K562 (cell line): Measurements from ENCODE around the gene PDLIM5. TPM values are rescaled to one million over a fixed set of nuclear protein-coding genes. Genes with fewer than 3 reads are reported as not detected.

Experiments used
- CREB1 ChIP-seq, 2 experiments: sonication (generic) in 1 of 2; formaldehyde crosslinking in 1 of 2; IDR thresholded peaks; 2 replicates each; pipeline versions ENCODE4 v1.6.1 to v1.8.0; 2012 to 2022; ENCODE audit warnings: inconsistent platforms in 1 of 2, mild to moderate bottlenecking in 1 of 2, missing genetic modification reagents in 1 of 2, moderate library complexity in 1 of 2
- CXXC5 ChIP-seq: fragments of 250-450 bp; sonication (Bioruptor Pico); IDR thresholded peaks from 2 replicates; pipeline ENCODE4 v1.8.0; 2022; ENCODE audit warnings: inconsistent platforms, mild to moderate bottlenecking, moderate library complexity
- DACH1 ChIP-seq: fragments of 450-650 bp; IDR thresholded peaks from 2 replicates; pipeline ENCODE4 v1.6.1; 2018; ENCODE audit not compliant: partially characterized antibody
- ELF1 ChIP-seq: fragments of 200-800 bp; sonication (Bioruptor generic); IDR thresholded peaks from 2 replicates; pipeline ENCODE4 v1.6.1; 2016; ENCODE audit warnings: missing genetic modification characterization, missing compliant biosample characterization
- FOXA3 ChIP-seq, 2 experiments: fragments of 450-650 bp in 1 of 2; sonication (generic) in 1 of 2; formaldehyde crosslinking; IDR thresholded peaks in 1 of 2; conservative IDR thresholded peaks in 1 of 2; 2 replicates each; pipeline versions ENCODE4 v1.4.0 to v1.8.0; 2020 to 2022; ENCODE audit warnings: mild to moderate bottlenecking in 2 of 2, missing genetic modification reagents in 1 of 2
- FOXJ2 ChIP-seq: fragments of 200-800 bp; sonication (Bioruptor generic); IDR thresholded peaks from 2 replicates; pipeline ENCODE4 v1.6.1; 2016; ENCODE audit warnings: missing genetic modification characterization, missing compliant biosample characterization
- HMGN3 ChIP-seq: IDR thresholded peaks from 2 replicates; pipeline ENCODE4 v1.6.1; 2011; ENCODE audit warnings: borderline replicate concordance, low read depth, mild to moderate bottlenecking, mixed read lengths, low read length; ENCODE audit not compliant: insufficient read length; ENCODE audit errors: extremely low read depth
- HNRNPLL ChIP-seq: fragments of 200-400 bp; formaldehyde crosslinking; IDR thresholded peaks from 2 replicates; pipeline ENCODE4 v1.6.1; 2017; ENCODE audit warnings: low read length, low read depth, mild to moderate bottlenecking; ENCODE audit not compliant: poor library complexity, severe bottlenecking
- HNRNPUL1 ChIP-seq: fragments of 200-400 bp; formaldehyde crosslinking; IDR thresholded peaks from 2 replicates; pipeline ENCODE4 v1.6.1; 2017; ENCODE audit warnings: low read length
- KDM1A ChIP-seq, 2 experiments: fragments of 450-650 bp; IDR thresholded peaks; 2 replicates each; pipeline ENCODE4 v1.6.1; 2016; ENCODE audit warnings: mild to moderate bottlenecking in 2 of 2
- NFXL1 ChIP-seq: fragments of 450-650 bp; formaldehyde crosslinking; IDR thresholded peaks from 2 replicates; pipeline ENCODE4 v1.4.0; 2021; ENCODE audit warnings: mild to moderate bottlenecking
- NR0B1 ChIP-seq: fragments of 450-650 bp; IDR thresholded peaks from one replicate; pipeline ENCODE4 v1.6.1; 2018; ENCODE audit warnings: mild to moderate bottlenecking, moderate library complexity; ENCODE audit not compliant: partially characterized antibody
- NR2C2 ChIP-seq, 2 experiments: fragments of 200-800 bp in 1 of 2; sonication (Bioruptor generic) in 1 of 2; sonication (generic) in 1 of 2; formaldehyde crosslinking in 1 of 2; IDR thresholded peaks; 2 replicates each; pipeline versions ENCODE4 v1.6.1 to v1.8.0; 2016 to 2022; ENCODE audit warnings: mild to moderate bottlenecking in 1 of 2, missing compliant biosample characterization in 1 of 2, missing genetic modification characterization in 1 of 2, missing genetic modification reagents in 1 of 2
- POLR2AphosphoS5 ChIP-seq: IDR thresholded peaks from 2 replicates; pipeline ENCODE4 v1.6.1; 2011; ENCODE audit warnings: mild to moderate bottlenecking, low read depth, low read length, moderate library complexity; ENCODE audit not compliant: control insufficient read depth, insufficient read depth
- PURB ChIP-seq: sonication (generic); formaldehyde crosslinking; IDR thresholded peaks from 2 replicates; pipeline ENCODE4 v1.9.0; 2021; ENCODE audit warnings: low read depth, mild to moderate bottlenecking, missing genetic modification reagents
- SOX6 ChIP-seq: fragments of 450-650 bp; IDR thresholded peaks from 2 replicates; pipeline ENCODE4 v1.6.1; 2014; ENCODE audit warnings: mild to moderate bottlenecking
- SP1 ChIP-seq: sonication (generic); formaldehyde crosslinking; IDR thresholded peaks from 2 replicates; pipeline ENCODE4 v1.8.1; 2022; ENCODE audit warnings: mild to moderate bottlenecking, missing genetic modification reagents
- STAT5A ChIP-seq: IDR thresholded peaks from 2 replicates; pipeline ENCODE4 v1.6.1; 2012; ENCODE audit warnings: low read length, inconsistent platforms, borderline replicate concordance
- TGIF2 ChIP-seq: sonication (generic); formaldehyde crosslinking; IDR thresholded peaks from 2 replicates; pipeline ENCODE4 v1.8.1; 2022; ENCODE audit warnings: mild to moderate bottlenecking, missing genetic modification reagents, moderate library complexity
- ZNF239 ChIP-seq: fragments of 250-450 bp; sonication (Bioruptor Pico); IDR thresholded peaks from 2 replicates; pipeline ENCODE4 v1.4.0; 2020; ENCODE audit warnings: mild to moderate bottlenecking
- ZNF436 ChIP-seq: fragments of 250-450, 450-650 bp; sonication (Bioruptor Pico); formaldehyde crosslinking; IDR thresholded peaks from 2 replicates; pipeline ENCODE4 v1.7.0; 2020; ENCODE audit warnings: mild to moderate bottlenecking
- polyA plus RNA-seq, 8 experiments: library from polyadenylated mRNA; depleted of rRNA in 4 of 8; stranded (reverse) in 5 of 8; unstranded in 3 of 8; fragments of >200 nt; fragmentation: Nextera tagmentation in 2 of 8; fragmentation: Illumina TruSeq in 1 of 8; extraction: Ambion mirVana in 2 of 8; extraction: Trizol in 1 of 8; gene quantifications; 2 replicates each; pipeline versions ENCODE4 v1.2.1 to v1.2.3, GENCODE V29; 2011 to 2014; ENCODE audit warnings: inconsistent platforms in 1 of 8, missing spikeins in 1 of 8
- total RNA-seq, 7 experiments: library from RNA; depleted of rRNA in 6 of 7; stranded (reverse); fragments of >200 nt in 6 of 7; fragmentation: Illumina TruSeq in 2 of 7; extraction: Trizol in 2 of 7; gene quantifications; 2 replicates each; pipeline versions ENCODE4 v1.2.1 to v1.2.3, GENCODE V29; 2011 to 2021; ENCODE audit warnings: low replicate concordance in 1 of 7
- TF ChIP-seq, protein P1 (sequence below): sonication (generic); formaldehyde crosslinking; IDR thresholded peaks from 2 replicates; pipeline ENCODE4 v1.8.1; 2022; ENCODE audit warnings: missing genetic modification reagents
- TF ChIP-seq, protein P2 (sequence below): fragments of 250-450 bp; sonication (Bioruptor Pico); IDR thresholded peaks from 2 replicates; pipeline ENCODE4 v1.8.0; 2022; ENCODE audit warnings: inconsistent platforms

Gene PDLIM5
- total and polyA plus RNA-seq, 9 of the 15 experiments (the other 6 are each of a cell fraction or from before 2014, with no cell fraction given) = 36.9 to 127 (median 62.5) TPM

DNA sequence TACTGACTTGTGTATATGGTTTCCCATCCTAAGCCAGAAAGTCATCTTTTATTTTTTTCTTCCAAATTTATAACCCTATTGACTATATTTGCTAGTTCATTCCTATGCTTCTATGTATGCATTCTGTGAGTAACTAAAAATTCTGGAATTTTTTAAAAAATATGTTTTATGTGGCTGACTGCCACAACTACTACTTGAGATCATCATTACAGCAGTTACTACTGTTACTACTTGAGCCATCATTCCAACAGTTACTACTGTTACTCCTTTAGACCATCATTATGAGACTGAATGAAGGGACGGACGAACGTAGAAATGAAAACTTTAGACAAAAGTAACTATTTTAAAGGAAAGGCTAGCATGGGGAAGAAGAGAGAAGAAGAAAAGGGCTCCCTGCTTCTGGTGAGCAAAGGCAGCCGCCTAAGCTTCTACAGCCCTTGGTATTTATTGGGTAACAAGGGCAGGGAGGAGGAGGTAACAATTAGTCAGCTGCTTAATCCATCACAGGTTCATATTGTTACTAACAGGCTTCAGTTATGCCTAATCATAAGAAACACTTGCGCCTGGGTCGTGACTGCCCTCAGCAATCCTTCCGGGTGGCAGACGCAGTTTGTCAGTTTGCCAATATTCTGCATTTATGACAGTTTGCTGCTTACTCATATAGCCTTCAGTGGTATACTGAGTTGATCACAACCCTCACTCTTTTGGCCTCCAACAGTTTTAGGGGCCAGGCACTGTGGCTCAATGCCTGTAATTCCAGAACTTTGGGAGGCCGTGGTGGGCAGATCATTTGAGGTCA is 80.4 kb downstream of the PDLIM5 start (continued):
- TF ChIP-seq ZNF239 (CRISPR knock-in tag) (no peak), KDM1A (IDR thresholded peaks at IDR 0.05) (peak in 1 of 2 experiments; percentile 31; a peak in 1 of 4 replicates), STAT5A (0 out of 2 replicates have a peak, but pooled peaks have one; percentile 34), NFXL1 (CRISPR knock-in tag) (no peak), FOXJ2 (tag) (no peak), HNRNPUL1 (no peak), SP1 (CRISPR knock-in tag) (no peak), CREB1 (IDR thresholded peaks at IDR 0.05) (peak; percentile 52; the same call in 1 of the 2 replicates), CREB1 (CRISPR knock-in tag; IDR thresholded peaks at IDR 0.05) (no peak), POLR2AphosphoS5 (peak; percentile 53; the same call in 1 of the 2 replicates), FOXA3 (CRISPR knock-in tag; conservative IDR thresholded peaks at IDR 0.05 in 1 of 2, IDR thresholded peaks at IDR 0.05 in 1 of 2) (no peak), PURB (CRISPR knock-in tag) (no peak), ELF1 (tag) (0 out of 2 replicates have a peak, but pooled peaks have one; percentile 31), HNRNPLL (peak; percentile 43), HMGN3 (no peak), NR0B1 (no peak), TGIF2 (CRISPR knock-in tag) (no peak), NR2C2 (CRISPR knock-in tag; IDR thresholded peaks at IDR 0.05) (no peak), NR2C2 (tag; IDR thresholded peaks at IDR 0.05) (peak; percentile 29; the same call in 1 of the 2 replicates), ZNF436 (no peak), SOX6 (0 out of 2 replicates have a peak, but pooled peaks have one; percentile 14), DACH1 (peak; percentile 84), CXXC5 (CRISPR knock-in tag) (peak; percentile 32; the same call in 1 of the 2 replicates)
- TF ChIP-seq, protein P1, sequence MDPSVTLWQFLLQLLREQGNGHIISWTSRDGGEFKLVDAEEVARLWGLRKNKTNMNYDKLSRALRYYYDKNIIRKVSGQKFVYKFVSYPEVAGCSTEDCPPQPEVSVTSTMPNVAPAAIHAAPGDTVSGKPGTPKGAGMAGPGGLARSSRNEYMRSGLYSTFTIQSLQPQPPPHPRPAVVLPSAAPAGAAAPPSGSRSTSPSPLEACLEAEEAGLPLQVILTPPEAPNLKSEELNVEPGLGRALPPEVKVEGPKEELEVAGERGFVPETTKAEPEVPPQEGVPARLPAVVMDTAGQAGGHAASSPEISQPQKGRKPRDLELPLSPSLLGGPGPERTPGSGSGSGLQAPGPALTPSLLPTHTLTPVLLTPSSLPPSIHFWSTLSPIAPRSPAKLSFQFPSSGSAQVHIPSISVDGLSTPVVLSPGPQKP = no peak
- TF ChIP-seq, protein P2, sequence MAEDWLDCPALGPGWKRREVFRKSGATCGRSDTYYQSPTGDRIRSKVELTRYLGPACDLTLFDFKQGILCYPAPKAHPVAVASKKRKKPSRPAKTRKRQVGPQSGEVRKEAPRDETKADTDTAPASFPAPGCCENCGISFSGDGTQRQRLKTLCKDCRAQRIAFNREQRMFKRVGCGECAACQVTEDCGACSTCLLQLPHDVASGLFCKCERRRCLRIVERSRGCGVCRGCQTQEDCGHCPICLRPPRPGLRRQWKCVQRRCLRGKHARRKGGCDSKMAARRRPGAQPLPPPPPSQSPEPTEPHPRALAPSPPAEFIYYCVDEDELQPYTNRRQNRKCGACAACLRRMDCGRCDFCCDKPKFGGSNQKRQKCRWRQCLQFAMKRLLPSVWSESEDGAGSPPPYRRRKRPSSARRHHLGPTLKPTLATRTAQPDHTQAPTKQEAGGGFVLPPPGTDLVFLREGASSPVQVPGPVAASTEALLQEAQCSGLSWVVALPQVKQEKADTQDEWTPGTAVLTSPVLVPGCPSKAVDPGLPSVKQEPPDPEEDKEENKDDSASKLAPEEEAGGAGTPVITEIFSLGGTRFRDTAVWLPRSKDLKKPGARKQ (CRISPR knock-in tag) = no peak
